IMR-90 (cell line): ENCODE data around the gene PMPCB.
"Not testable (repeated sequence)": the region's sequence is repeated elsewhere in the genome, so short reads cannot be mapped to it uniquely, and the experiment has no call there.

Source experiments
- CHD1 ChIP-seq: IDR thresholded peaks from 2 replicates; pipeline ENCODE4 v1.6.1; 2012; ENCODE audit warnings: low read depth, low read length, improper control_type of control experiment
- CTCF ChIP-seq: conservative IDR thresholded peaks from 2 replicates; pipeline ENCODE4 v1.5.1; 2012; ENCODE audit warnings: mild to moderate bottlenecking, low read depth, low read length, improper control_type of control experiment
- ELK1 ChIP-seq: fragments of 150-350 bp; IDR thresholded peaks from 2 replicates; pipeline ENCODE4 v1.6.1; 2016; ENCODE audit warnings: low read depth, mild to moderate bottlenecking, low read length, moderate library complexity, borderline replicate concordance
- POLR2A ChIP-seq: IDR thresholded peaks from 2 replicates; pipeline ENCODE4 v1.6.1; 2012; ENCODE audit warnings: mild to moderate bottlenecking, low read depth, low read length
- RAD21 ChIP-seq: IDR thresholded peaks from 2 replicates; pipeline ENCODE4 v1.6.1; 2012; ENCODE audit warnings: low read length, improper control_type of control experiment

- not testable (repeated sequence) for TF ChIP-seq POLR2A, CTCF, ELK1, CHD1, RAD21
Measured at GRCh38 chr7:103279636-103279962, 17.6 kb upstream of the PMPCB start.
